ENCODE results near the gene C5orf47. TPM values are rescaled to one million over a fixed set of nuclear protein-coding genes. Genes with fewer than 3 reads are reported as not detected.

C5orf47 gene, protein sequence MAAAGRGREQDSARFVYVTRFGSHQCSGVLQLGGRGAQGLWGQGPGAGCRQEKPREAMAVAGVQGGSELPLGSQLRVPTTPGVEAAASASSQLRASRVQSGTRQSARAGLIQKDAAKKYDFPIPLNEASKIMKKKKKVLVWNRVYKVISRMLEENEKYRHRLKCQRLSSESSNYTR
- not detected in 2 replicates for total RNA-seq

DNA sequence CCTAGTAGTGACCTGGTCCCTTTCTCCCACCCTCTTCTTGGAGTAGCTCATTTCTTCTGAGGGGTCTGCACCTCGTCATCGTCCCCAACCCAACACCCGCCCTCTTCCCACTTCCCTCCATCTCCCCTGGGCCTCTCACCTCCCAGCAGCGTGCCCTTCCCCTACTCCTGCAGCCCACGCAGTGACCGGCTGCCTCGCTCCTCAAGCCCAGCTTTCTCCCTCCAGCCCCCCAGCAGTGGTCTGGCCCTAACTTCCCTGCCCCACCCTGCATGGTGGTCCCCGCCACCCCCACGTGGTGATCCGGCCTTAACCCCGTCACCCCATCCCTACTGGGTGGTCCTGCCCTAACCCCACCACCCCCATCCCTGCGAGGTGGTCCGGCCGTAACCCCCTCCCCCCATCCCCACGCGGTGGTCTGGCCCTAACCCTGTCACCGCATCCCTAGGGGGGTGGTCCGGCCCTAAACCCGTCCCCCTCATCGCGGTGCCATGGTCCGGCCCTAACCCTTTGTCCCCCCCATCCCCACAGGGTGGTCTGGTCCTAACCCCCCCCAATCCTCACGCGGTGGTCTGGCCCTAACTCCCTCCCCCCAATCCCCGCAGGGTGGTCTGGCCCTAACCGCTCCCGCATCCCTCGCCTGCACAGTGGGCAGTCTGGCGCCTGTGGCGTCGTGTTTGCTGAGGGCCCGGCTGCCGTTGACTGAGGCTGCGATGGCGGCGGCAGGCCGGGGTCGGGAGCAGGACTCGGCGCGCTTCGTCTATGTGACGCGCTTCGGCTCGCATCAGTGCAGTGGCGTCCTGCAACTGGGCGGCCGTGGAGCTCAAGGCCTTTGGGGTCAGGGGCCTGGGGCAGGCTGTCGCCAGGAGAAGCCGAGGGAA lies at the start of gene C5orf47:
C5orf47 (plus strand) TSS at position 617 of the 878 bp plus-strand sequence; CDS start at position 711, 94 bp downstream.
- DNase-seq (ENCODE audit: low read depth): no peak
- no peaks in the 10 kb centered on the region for H3K36me3 ChIP-seq (ENCODE audit: control insufficient read depth, insufficient read depth, low read length)
- peaks cover 2% of the 10 kb centered on the region for H3K27me3 ChIP-seq (ENCODE audit: control insufficient read depth, insufficient read depth, low read length)
- no peak within 1 kb of the TSS for H3K4me3 ChIP-seq (ENCODE audit: low read depth, low read length)
- TF ChIP-seq, protein P1, sequence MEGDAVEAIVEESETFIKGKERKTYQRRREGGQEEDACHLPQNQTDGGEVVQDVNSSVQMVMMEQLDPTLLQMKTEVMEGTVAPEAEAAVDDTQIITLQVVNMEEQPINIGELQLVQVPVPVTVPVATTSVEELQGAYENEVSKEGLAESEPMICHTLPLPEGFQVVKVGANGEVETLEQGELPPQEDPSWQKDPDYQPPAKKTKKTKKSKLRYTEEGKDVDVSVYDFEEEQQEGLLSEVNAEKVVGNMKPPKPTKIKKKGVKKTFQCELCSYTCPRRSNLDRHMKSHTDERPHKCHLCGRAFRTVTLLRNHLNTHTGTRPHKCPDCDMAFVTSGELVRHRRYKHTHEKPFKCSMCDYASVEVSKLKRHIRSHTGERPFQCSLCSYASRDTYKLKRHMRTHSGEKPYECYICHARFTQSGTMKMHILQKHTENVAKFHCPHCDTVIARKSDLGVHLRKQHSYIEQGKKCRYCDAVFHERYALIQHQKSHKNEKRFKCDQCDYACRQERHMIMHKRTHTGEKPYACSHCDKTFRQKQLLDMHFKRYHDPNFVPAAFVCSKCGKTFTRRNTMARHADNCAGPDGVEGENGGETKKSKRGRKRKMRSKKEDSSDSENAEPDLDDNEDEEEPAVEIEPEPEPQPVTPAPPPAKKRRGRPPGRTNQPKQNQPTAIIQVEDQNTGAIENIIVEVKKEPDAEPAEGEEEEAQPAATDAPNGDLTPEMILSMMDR (IDR thresholded peaks at IDR 0.05; ENCODE audit: insufficient read depth, low read length, poor library complexity, severe bottlenecking): no peak

DNA sequence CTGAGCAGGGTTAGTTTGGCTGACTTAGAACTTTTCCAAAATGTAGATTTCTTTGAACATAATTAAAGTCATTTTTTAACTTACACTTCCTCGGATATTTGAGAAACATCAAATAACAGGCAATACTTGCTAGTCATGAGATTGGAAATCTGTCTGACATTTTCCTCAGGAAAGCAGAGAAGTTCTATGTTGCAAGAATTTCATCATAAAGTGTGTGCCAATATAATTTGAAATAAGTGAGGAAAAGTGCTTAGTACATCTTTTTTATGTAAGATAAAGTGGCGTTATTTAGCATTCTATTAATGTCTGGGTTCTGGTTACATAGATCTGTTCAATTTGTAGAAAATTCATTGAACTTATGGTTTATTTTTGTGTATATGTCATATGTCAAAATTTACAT lies 48.7 kb upstream of the C5orf47 start:
- H3K4me3 ChIP-seq (ENCODE audit: low read depth, low read length): no peak overlapping the region
- DNase-seq (ENCODE audit: low read depth): no peak
- H3K36me3 ChIP-seq (ENCODE audit: control insufficient read depth, insufficient read depth, low read length): no peaks in the 10 kb centered on the region
- no peaks in the 10 kb centered on the region for H3K27me3 ChIP-seq (ENCODE audit: control insufficient read depth, insufficient read depth, low read length)
- TF ChIP-seq, protein P1 (IDR thresholded peaks at IDR 0.05; ENCODE audit: insufficient read depth, low read length, poor library complexity, severe bottlenecking): no peak

DNA sequence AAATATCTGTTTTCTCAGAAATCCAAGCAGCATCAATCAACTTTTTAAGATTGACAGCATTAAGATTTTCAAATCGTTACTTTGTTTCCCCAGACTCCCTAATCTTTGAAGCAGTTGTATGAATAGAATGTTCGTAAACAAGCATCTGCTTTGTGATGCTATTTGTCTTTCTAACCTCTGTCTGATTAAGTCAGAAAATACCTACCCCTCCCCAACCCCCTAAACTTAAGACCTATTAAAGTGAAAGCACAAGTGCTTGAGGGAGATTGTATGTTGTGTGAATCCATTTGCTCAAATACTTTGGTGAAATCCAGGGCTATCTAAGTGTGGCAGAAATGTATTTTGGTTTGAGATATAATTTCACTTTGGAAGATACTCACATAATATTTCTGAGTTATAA lies 47.9 kb upstream of the C5orf47 start:
- TF ChIP-seq, protein P1 (IDR thresholded peaks at IDR 0.05; ENCODE audit: insufficient read depth, low read length, poor library complexity, severe bottlenecking): no peak
- no peaks in the 10 kb centered on the region for H3K36me3 ChIP-seq (ENCODE audit: control insufficient read depth, insufficient read depth, low read length)
- no peak for DNase-seq (ENCODE audit: low read depth)
- H3K4me3 ChIP-seq (ENCODE audit: low read depth, low read length): no peak overlapping the region
- no peaks in the 10 kb centered on the region for H3K27me3 ChIP-seq (ENCODE audit: control insufficient read depth, insufficient read depth, low read length)

DNA sequence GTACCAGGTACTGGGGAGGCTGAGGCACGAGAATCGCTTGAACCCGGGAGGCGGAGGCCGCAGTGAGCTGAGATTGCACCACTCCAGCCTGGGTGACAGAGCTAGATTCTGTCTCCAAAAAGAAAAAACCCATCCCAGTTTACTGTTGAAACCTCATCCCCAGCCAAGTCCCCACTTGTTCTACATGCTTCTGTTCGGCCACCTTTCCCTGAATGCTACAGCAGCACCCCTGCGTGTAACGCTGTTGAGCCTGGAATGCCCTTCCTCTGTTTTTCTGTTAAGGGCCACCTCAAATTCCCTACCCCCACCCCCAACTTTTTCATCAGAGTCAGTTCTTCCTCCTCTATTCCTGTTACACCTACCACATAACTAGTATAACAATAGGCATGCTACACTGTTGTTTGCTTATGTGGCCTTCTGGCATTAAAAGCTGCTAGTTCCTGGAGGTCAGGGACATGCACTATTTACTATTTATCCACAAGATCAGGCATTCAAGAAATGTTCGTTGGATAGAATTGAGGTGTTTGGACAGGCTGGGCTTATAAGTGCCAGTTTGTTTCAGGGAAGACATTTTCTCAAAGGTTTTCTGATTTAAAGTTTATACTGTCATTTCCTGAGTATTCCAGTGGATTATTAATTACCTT lies 47.1 kb upstream of the C5orf47 start:
- no peaks in the 10 kb centered on the region for H3K36me3 ChIP-seq (ENCODE audit: control insufficient read depth, insufficient read depth, low read length)
- H3K27me3 ChIP-seq (ENCODE audit: control insufficient read depth, insufficient read depth, low read length): no peaks in the 10 kb centered on the region
- TF ChIP-seq, protein P1 (IDR thresholded peaks at IDR 0.05; ENCODE audit: insufficient read depth, low read length, poor library complexity, severe bottlenecking): no peak
- no peak for DNase-seq (ENCODE audit: low read depth)
- H3K4me3 ChIP-seq (ENCODE audit: low read depth, low read length): no peak overlapping the region

DNA sequence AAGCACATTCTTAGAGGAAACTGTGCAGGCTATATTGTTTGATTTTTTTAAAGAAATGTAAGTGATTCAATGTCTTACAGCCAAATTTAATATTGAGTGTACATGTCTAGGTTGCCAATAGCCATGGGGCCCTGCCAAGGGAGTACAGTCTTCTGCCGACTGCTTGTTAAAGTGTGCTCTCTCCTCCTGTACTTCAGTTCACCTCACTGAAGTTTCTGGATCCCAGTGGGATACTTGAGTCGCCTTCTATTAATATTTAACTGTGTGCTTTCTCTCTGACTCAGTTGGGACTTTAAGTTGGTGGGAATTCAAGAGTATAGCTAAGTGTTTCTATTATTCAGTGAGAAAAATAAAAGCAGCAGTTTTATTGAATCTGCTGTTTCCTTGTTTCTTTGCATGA lies 44.5 kb upstream of the C5orf47 start:
- Histone ChIP-seq H3K4me3 (ENCODE audit: low read depth, low read length) (no peak overlapping the region), H3K27me3 (ENCODE audit: control insufficient read depth, insufficient read depth, low read length) (no peaks in the 10 kb centered on the region), H3K36me3 (ENCODE audit: control insufficient read depth, insufficient read depth, low read length) (no peaks in the 10 kb centered on the region)
- TF ChIP-seq, protein P1 (IDR thresholded peaks at IDR 0.05; ENCODE audit: insufficient read depth, low read length, poor library complexity, severe bottlenecking): no peak
- DNase-seq (ENCODE audit: low read depth): peak; percentile 63

Data from kidney epithelial cell (primary cell).